GM12878 (cell line): ENCODE measurements around the gene TNFAIP1. TPM values are rescaled to one million over a fixed set of nuclear protein-coding genes. Genes with fewer than 3 reads are reported as not detected.

Source experiments
- ATAC-seq: fragments of 200-7000 bp; cut with Tn5 transposase; 3 replicates; pipeline ENCODE4 v1.9.1; 2020; ENCODE audit warnings: mild to moderate bottlenecking, moderate library complexity
- BruUV-seq: library from RNA; stranded (reverse); fragments of 400-500 nt; replicated peaks from 2 replicates; lab custom pipeline; 2021; lab: Mats Ljungman, UMichigan
- CTCF ChIA-PET: fragments of 300-600 bp; sonication (Branson Sonifier 250); formaldehyde crosslinking; extraction: SDS; loops from one replicate; lab custom pipeline; 2021; ENCODE audit warnings: inconsistent platforms; lab: Yijun Ruan, JAX
- POLR2A ChIA-PET: fragments of 350-600 bp; formaldehyde crosslinking; extraction: SDS; loops from one replicate; lab custom pipeline; 2021; ENCODE audit warnings: inconsistent platforms; lab: Charles Lee
- RAD21 ChIA-PET: fragments of 300-600 bp; sonication (Branson Sonifier 250); formaldehyde crosslinking; loops from one replicate; lab custom pipeline; 2023; ENCODE audit warnings: antibody characterized with exemption; ENCODE audit not compliant: unreplicated experiment; lab: Charles Lee
- SMC1A ChIA-PET: fragments of 300-600 bp; sonication (Branson Sonifier 250); formaldehyde crosslinking; loops from one replicate; lab custom pipeline; 2023; ENCODE audit not compliant: unreplicated experiment, uncharacterized antibody; lab: Charles Lee
- DNase-seq: peaks from one replicate; pipeline ENCODE4 v3.0.0-alpha.2; 2011; ENCODE audit warnings: low read depth, low spot score
- FAIRE-seq: peaks from 3 replicates; lab custom pipeline; 2011; peaks lifted over from hg19 to GRCh38; lab: Jason Lieb, UNC
- H2AFZ ChIP-seq: 2 replicates; pipeline ENCODE4 v1.6.0; 2011; ENCODE audit warnings: low read depth, low read length, control low read depth; ENCODE audit not compliant: control insufficient read depth
- H3K27ac ChIP-seq: 2 replicates; pipeline ENCODE4 v1.5.1; 2011; ENCODE audit warnings: control low read depth; ENCODE audit not compliant: control insufficient read depth, insufficient read depth
- H3K27me3 ChIP-seq, 2 experiments: replicated peaks in 1 of 2; 2 replicates each; pipeline versions ENCODE4 v1.6.0 to v1.6.1; 2011; ENCODE audit warnings: low read length in 1 of 2; ENCODE audit not compliant: control insufficient read depth in 2 of 2, insufficient read depth in 2 of 2
- H3K36me3 ChIP-seq, 2 experiments: 2 replicates each; pipeline ENCODE4 v1.5.1; 2011; ENCODE audit warnings: low read length in 1 of 2; ENCODE audit not compliant: control insufficient read depth in 2 of 2, insufficient read depth in 2 of 2
- H3K4me1 ChIP-seq: 2 replicates; pipeline ENCODE4 v1.6.1; 2011; ENCODE audit warnings: mild to moderate bottlenecking, low read length, moderate library complexity, mixed read lengths; ENCODE audit not compliant: control insufficient read depth, insufficient read depth
- H3K4me2 ChIP-seq: 2 replicates; pipeline ENCODE4 v1.6.0; 2011; ENCODE audit warnings: control low read depth; ENCODE audit not compliant: control insufficient read depth, insufficient read depth
- H3K4me3 ChIP-seq: fragments of 200-600 bp; sonication (generic); 2 replicates; pipeline ENCODE4 v1.5.1; 2016
- H3K79me2 ChIP-seq: 2 replicates; pipeline ENCODE4 v1.6.0; 2011; ENCODE audit warnings: low read length; ENCODE audit not compliant: control insufficient read depth, insufficient read depth
- H3K9ac ChIP-seq: 2 replicates; pipeline ENCODE4 v1.8.0; 2011; ENCODE audit warnings: low read length, control low read depth, mixed read lengths; ENCODE audit not compliant: control insufficient read depth, insufficient read depth
- H3K9me3 ChIP-seq: replicated peaks from 3 replicates; pipeline ENCODE4 v1.5.1; 2011; ENCODE audit warnings: mild to moderate bottlenecking, low read length; ENCODE audit not compliant: control insufficient read depth, insufficient read depth
- H4K20me1 ChIP-seq: 2 replicates; pipeline ENCODE4 v1.6.0; 2011; ENCODE audit not compliant: control insufficient read depth, insufficient read depth
- CBX5 ChIP-seq: sonication (generic); IDR thresholded peaks from 2 replicates; pipeline ENCODE4 v1.6.1; 2016; ENCODE audit warnings: low read depth, moderate library complexity, mild to moderate bottlenecking, inconsistent platforms
- EZH2 ChIP-seq: IDR thresholded peaks from 2 replicates; pipeline ENCODE4 v1.6.1; 2012; ENCODE audit warnings: low read depth, mild to moderate bottlenecking, control low read depth, inconsistent platforms, low read length, borderline replicate concordance; ENCODE audit not compliant: control insufficient read depth
- GABPA ChIP-seq: IDR thresholded peaks from 2 replicates; pipeline ENCODE4 v1.6.1; 2014; ENCODE audit warnings: antibody characterized with exemption, low read depth, mild to moderate bottlenecking, inconsistent platforms
- JUND ChIP-seq: IDR thresholded peaks from 2 replicates; pipeline ENCODE4 v1.6.1; 2012; ENCODE audit warnings: low read depth, mild to moderate bottlenecking, low read length, improper control_type of control experiment, moderate library complexity
- POLR2AphosphoS2 ChIP-seq: IDR thresholded peaks from 2 replicates; pipeline ENCODE4 v1.6.1; 2011; ENCODE audit warnings: low read depth, mild to moderate bottlenecking, low read length, improper control_type of control experiment, moderate library complexity
- POLR2AphosphoS5 ChIP-seq: IDR thresholded peaks from 2 replicates; pipeline ENCODE4 v1.6.1; 2011; ENCODE audit warnings: mild to moderate bottlenecking, low read length, inconsistent platforms
- SIN3A ChIP-seq: IDR thresholded peaks from 2 replicates; pipeline ENCODE4 v1.6.1; 2012; ENCODE audit warnings: low read depth, low read length, improper control_type of control experiment
- SREBF1 ChIP-seq: IDR thresholded peaks from 2 replicates; pipeline ENCODE4 v1.6.1; 2012; ENCODE audit warnings: mild to moderate bottlenecking, low read length
- SUPT20H ChIP-seq: IDR thresholded peaks from 2 replicates; pipeline ENCODE4 v1.6.1; 2011; ENCODE audit warnings: low read depth, mild to moderate bottlenecking, low read length, moderate library complexity, borderline replicate concordance; ENCODE audit not compliant: control insufficient read depth
- TAF1 ChIP-seq: IDR thresholded peaks from 2 replicates; pipeline ENCODE4 v1.6.1; 2011; ENCODE audit warnings: mild to moderate bottlenecking, low read depth, low read length, borderline replicate concordance
- TCF12 ChIP-seq: IDR thresholded peaks from 2 replicates; pipeline ENCODE4 v1.6.1; 2011; ENCODE audit warnings: low read depth, mild to moderate bottlenecking, low read length
- TCF3 ChIP-seq: IDR thresholded peaks from 2 replicates; pipeline ENCODE4 v1.6.1; 2012; ENCODE audit warnings: low read depth, mild to moderate bottlenecking, low read length, borderline replicate concordance; ENCODE audit not compliant: insufficient read depth
- TCF7 ChIP-seq: IDR thresholded peaks from 2 replicates; pipeline ENCODE4 v1.6.1; 2014; ENCODE audit warnings: antibody characterized with exemption, borderline replicate concordance
- YY1 ChIP-seq: IDR thresholded peaks from 2 replicates; pipeline ENCODE4 v1.6.1; 2011; ENCODE audit warnings: low read depth, mild to moderate bottlenecking, low read length
- ZNF274 ChIP-seq: IDR thresholded peaks from one replicate; pipeline ENCODE4 v1.8.0; 2011; ENCODE audit not compliant: insufficient read length, insufficient read depth
- WGBS: methylation state at CpG from one replicate; pipeline ENCODE4 v1.1.6; 2016; ENCODE audit warnings: low lambda C conversion rate; ENCODE audit not compliant: insufficient replicate concordance, insufficient coverage; ENCODE audit errors: missing lambda C conversion rate; 5-methylcytosine and 5-hydroxymethylcytosine counted together
- in situ Hi-C: fragments of 300-500 bp; cut with MboI; formaldehyde crosslinking; loops from 9 replicates; pipeline ENCODE4 v1.14.3; 2018; ENCODE audit warnings: mixed read lengths
- intact Hi-C: fragments of 100-400 bp; cut with micrococcal nuclease; formaldehyde crosslinking; loops from one replicate; pipeline ENCODE4 v1.14.2; 2022; ENCODE audit not compliant: unreplicated experiment
- polyA plus RNA-seq, 11 experiments: library from polyadenylated mRNA; depleted of rRNA in 4 of 11; unstranded in 6 of 11; stranded (reverse) in 5 of 11; fragments of >200 nt; fragmentation: Nextera tagmentation in 4 of 11; fragmentation: Illumina TruSeq in 1 of 11; extraction: Ambion mirVana in 4 of 11; extraction: Trizol in 1 of 11; gene quantifications; 1 replicate in 1 of 11; 2 replicates in 10 of 11; pipeline versions ENCODE4 v1.2.1 to v1.2.3, GENCODE V29; 2011 to 2016; ENCODE audit warnings: inconsistent platforms in 2 of 11, missing spikeins in 2 of 11, low read depth in 1 of 11
- total RNA-seq, 4 experiments: library from RNA; depleted of rRNA in 3 of 4; stranded (reverse); fragments of >200 nt in 3 of 4; fragmentation: Illumina TruSeq in 1 of 4; extraction: Trizol in 1 of 4; gene quantifications; 2 replicates each; pipeline versions ENCODE4 v1.2.1 to v1.2.3, GENCODE V29; 2013 to 2021
- TF ChIP-seq, protein P1 (sequence below): IDR thresholded peaks from 2 replicates; pipeline ENCODE4 v1.6.1; 2011; ENCODE audit warnings: borderline replicate concordance, low read depth, mild to moderate bottlenecking, moderate library complexity, mixed read lengths, low read length; ENCODE audit not compliant: insufficient read depth; ENCODE audit errors: extremely low read length

The TNFAIP1 gene
- total and polyA plus RNA-seq, 10 of the 15 experiments (the other 5 are each of a cell fraction or from before 2014, with no cell fraction given), result 1.8 to 16.9 (median 11.7) TPM

DNA sequence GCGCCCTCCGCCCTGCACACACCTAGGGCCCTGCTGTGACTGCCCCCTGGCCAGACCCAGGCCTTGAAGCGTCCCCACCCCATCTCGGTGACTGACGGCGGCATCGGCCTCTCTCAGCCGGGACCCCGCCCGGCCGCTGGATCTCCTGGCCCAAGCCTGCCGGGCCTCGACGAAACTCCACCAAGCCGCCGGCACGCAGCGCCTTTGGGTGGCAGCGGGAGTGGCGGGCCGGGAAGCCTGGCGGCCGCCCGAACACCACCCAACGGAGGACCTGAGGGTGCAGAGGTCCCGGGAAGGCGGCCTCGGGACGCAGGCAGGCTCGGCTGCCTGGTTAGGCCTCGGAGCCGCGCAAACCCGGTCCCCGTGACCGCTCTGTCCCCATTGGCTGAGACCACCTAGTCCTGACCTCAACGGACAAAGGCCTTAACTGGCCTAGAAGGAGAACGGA, 28.6 kb upstream of the TNFAIP1 start:
- BruUV-seq, result no TSS peak
- H3K27ac ChIP-seq, result no peak overlapping the region
- no peak overlapping the region for H3K9ac ChIP-seq
- no peak overlapping the region for H2AFZ ChIP-seq
- CTCF ChIA-PET, result no interaction called here
- no peak overlapping the region for H3K4me3 ChIP-seq
- FAIRE-seq (no peak), ATAC-seq (no peak), DNase-seq (no peak)
- TF ChIP-seq POLR2AphosphoS5 (no peak), TCF12 (no peak), SREBF1 (no peak), TCF7 (no peak), TAF1 (no peak), GABPA (no peak), EZH2 (no peak), SIN3A (no peak), YY1 (no peak), SUPT20H (no peak), POLR2AphosphoS2 (no peak), TCF3 (no peak), ZNF274 (no peak), CBX5 (no peak), JUND (no peak)
- TF ChIP-seq, protein P1, sequence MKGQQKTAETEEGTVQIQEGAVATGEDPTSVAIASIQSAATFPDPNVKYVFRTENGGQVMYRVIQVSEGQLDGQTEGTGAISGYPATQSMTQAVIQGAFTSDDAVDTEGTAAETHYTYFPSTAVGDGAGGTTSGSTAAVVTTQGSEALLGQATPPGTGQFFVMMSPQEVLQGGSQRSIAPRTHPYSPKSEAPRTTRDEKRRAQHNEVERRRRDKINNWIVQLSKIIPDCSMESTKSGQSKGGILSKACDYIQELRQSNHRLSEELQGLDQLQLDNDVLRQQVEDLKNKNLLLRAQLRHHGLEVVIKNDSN, result no peak
- H3K36me3 ChIP-seq, result no peaks in the 10 kb centered on the region
- no peaks in the 10 kb centered on the region for H3K79me2 ChIP-seq
- SMC1A ChIA-PET, result no interaction called here
- 0 out of 4 replicates have a peak, but pooled peaks cover 0 to 2% of the 10 kb centered on the region in 2 experiments for H3K27me3 ChIP-seq
- no peaks in the 10 kb centered on the region for H4K20me1 ChIP-seq
- 71% methylated on average over 29 of the region's 38 CpGs for WGBS
- intact Hi-C loops (no loop called here), in situ Hi-C loops (no loop called here)
- H3K4me2 ChIP-seq, result no peak overlapping the region
- POLR2A ChIA-PET, result no interaction called here
- H3K9me3 ChIP-seq, result no peaks in the 10 kb centered on the region
- RAD21 ChIA-PET, result no interaction called here
- H3K4me1 ChIP-seq, result no peaks in the 10 kb centered on the region
